Fibroblast of villous mesenchyme (primary cell): ENCODE results near the gene ZYG11A. TPM values are rescaled to one million over a fixed set of nuclear protein-coding genes. Genes with fewer than 3 reads are reported as not detected.
A peak's percentile ranks its signal among the peaks of the same experiment; 100 is the strongest.

Source experiments
- DNase-seq: peaks from one replicate; pipeline ENCODE4 v3.0.0-alpha.2; 2010; ENCODE audit warnings: low read depth
- H3K4me3 ChIP-seq: 2 replicates; pipeline ENCODE4 v1.5.1; 2011; ENCODE audit warnings: low read depth, mild to moderate bottlenecking, low read length
- CTCF ChIP-seq: IDR thresholded peaks from 2 replicates; pipeline ENCODE4 v1.5.1; 2012; ENCODE audit warnings: low read depth, mild to moderate bottlenecking, low read length; ENCODE audit not compliant: insufficient read depth
- total RNA-seq: library from RNA; depleted of rRNA; stranded (reverse); fragments of >200 nt; gene quantifications from 2 replicates; pipeline ENCODE4 v1.2.3, GENCODE V29; 2012

Gene ZYG11A
- total RNA-seq, 1 donor, result 1.7 TPM

GRCh38 chr1:52927212-52928014, 84.9 kb downstream of the ZYG11A start, which contains the start of gene SCP2:
Gene SCP2 (plus strand): TSS chr1:52927276. CDS start chr1:52927397, 121 bp downstream.
- no peak for TF ChIP-seq CTCF
- DNase-seq, result peak; percentile 74
- H3K4me3 ChIP-seq, result peak within 1 kb of the TSS; percentile 79

DNA sequence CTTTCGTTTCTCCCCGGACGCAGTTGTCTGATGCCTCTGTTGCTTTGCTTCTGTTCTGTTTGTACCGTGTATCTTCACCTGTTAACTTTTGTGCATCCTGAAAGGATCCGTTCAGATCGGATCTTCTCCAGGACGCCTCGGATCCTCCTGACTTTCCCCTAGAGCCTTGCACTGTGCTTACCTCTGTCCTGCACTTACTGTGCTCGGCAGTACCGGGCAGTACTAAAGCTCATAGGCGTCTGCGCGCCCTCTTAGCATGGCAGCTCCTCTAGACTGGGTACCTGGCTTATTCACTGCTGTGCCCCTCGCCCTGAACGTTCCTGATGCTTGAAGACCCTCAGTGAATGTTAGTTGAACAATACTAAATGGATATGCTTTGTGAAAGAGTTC, 85.5 kb downstream of the ZYG11A start:
- peak; percentile 33 for DNase-seq
- peak overlapping the region; percentile 79 for H3K4me3 ChIP-seq
- TF ChIP-seq CTCF, result no peak

- no peak overlapping the region for H3K4me3 ChIP-seq
- DNase-seq, result no peak
- TF ChIP-seq CTCF, result no peak
Observed at GRCh38 chr1:52929019-52929418, 86.5 kb downstream of the ZYG11A start.

- H3K4me3 ChIP-seq, result no peak overlapping the region
- TF ChIP-seq CTCF, result no peak
- no peak for DNase-seq
Observed at GRCh38 chr1:52937433-52938182, 95.0 kb downstream of the ZYG11A start.

- no peak for TF ChIP-seq CTCF
- no peak for DNase-seq
- no peak overlapping the region for H3K4me3 ChIP-seq
Observed at GRCh38 chr1:52938183-52938451, 95.6 kb downstream of the ZYG11A start.

GRCh38 chr1:52943876-52944416, 101.4 kb downstream of the ZYG11A start:
- no peak for TF ChIP-seq CTCF
- no peak overlapping the region for H3K4me3 ChIP-seq
- DNase-seq, result no peak
